Caki2 (cell line): ENCODE results near the gene CDH4. TPM values are rescaled to one million over a fixed set of nuclear protein-coding genes. Genes with fewer than 3 reads are reported as not detected.
A peak's percentile ranks its signal among the peaks of the same experiment; 100 is the strongest.

Source experiments
- DNase-seq: peaks from one replicate; pipeline ENCODE4 v3.0.0-alpha.2; 2015; ENCODE audit warnings: low read depth
- in situ Hi-C: cut with HindIII; loops from 2 replicates; pipeline ENCODE4 v1.10.0; 2016; ENCODE audit warnings: low sequenced_read_pairs, low pct_unique_long_range_greater_than_20kb, mixed read lengths
- total RNA-seq: library from RNA; depleted of rRNA; stranded (reverse); fragments of >200 nt; shearing (Covaris generic); gene quantifications from 2 replicates; pipeline ENCODE4 v1.2.3, GENCODE V29; 2014; ENCODE audit warnings: low replicate concordance

CDH4 gene
- total RNA-seq, 1 experiment from 2014 or later, result 2.7 TPM

DNA sequence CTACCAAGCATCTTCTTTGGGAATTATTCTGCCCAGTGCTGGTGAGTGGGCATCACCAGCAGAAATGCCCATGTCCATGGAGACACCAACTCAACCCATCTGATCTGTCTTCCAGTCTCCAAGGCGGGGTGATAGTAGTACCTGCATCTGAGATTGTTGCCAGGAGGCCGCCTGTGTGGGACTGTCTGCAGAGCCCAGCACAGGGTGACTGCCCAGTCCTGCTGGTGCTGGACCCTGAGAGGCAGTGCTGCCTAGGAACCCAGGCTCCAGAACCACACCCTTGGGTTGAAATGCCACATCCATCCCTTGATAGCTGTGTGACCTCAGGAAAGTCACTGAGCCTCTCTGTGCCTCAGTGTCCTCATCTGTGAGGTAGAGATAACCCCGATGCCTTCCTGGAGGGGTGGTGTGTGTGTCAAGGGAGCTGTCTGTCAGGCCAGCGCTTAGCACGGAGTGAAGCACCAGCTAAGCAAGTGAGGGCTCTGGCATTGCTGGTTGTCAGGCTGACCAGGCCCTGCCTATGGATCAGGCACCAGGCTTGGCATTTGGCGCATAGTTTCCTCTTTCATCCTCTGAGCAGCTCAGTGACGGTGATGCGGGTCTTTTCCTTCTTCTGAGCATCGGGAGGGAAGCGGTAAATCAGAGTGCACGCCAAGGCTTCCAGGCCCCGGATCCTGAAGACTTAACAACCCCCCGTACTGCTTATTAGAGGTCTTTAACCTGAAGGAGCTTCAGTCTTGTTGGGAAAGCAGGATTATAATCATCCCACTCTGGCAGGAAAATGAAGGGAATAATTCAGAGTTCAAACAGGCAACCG is 268.2 kb downstream of the CDH4 start:
- in situ Hi-C loops, result no loop called here
- DNase-seq, result no peak

DNA sequence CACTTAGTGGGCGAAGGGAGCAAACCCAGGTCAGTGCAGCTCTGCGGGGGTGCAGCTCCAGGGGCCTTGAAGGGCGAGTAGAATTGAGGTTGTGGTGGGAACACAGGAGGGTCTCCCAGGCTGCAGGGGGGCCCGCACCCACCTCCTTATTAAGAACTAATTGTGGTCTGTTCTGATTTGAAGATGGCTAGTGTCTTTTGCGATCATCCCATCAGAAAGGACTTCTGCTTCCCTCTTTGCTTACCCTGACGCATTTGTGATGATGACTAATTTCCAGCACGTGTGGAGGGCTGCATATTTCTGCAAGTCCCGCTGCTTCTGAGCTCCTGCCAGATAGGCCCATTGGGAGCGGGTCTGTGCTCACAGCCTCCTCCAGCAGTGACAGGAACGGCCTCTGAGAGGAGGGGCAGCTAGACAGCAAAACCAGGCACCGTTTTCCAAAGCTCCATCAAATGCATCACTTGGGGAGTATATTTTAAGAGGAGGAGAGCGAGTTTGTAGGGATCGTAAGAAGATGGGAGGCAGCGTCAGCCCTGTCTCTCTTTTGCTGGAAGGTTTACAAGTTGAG is 268.9 kb downstream of the CDH4 start:
- in situ Hi-C loops, result no loop called here
- DNase-seq, result no peak

DNA sequence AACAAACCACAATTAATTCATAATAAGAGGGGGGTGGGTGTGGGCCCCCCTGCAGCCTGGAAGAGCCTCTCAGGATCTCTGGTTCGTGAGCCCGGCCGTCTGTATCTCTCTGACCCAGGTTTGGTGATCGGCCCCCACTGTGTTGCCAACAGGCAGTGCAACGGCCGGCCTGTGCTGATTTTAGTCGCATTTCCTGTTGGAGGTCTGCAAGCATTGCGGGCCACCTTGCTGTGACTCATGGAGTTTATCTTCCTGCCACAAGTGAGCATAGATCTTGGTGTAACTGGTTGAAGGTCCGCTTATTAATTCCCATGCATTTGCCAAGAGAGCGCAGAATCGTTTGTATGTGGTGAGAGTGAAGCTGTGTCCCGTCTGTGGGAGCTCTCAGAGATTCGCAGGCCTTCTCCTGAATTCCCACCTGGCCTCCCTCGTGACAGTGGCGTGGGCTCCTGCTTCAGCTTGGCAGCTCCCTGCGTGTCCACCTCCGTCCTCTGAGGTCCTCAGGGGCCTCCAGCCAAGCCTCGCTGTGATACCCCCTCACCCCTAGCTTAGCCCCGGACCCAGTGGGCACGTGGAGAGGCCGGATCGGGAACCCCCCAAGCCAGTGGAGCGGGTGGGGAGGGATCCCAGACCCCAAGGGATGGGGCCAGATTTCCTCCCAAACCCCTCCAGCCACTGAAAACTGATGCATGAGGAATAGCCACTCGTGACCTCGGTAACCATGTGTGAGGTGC is 269.8 kb downstream of the CDH4 start:
- in situ Hi-C loops, result no loop called here
- DNase-seq, result no peak

DNA sequence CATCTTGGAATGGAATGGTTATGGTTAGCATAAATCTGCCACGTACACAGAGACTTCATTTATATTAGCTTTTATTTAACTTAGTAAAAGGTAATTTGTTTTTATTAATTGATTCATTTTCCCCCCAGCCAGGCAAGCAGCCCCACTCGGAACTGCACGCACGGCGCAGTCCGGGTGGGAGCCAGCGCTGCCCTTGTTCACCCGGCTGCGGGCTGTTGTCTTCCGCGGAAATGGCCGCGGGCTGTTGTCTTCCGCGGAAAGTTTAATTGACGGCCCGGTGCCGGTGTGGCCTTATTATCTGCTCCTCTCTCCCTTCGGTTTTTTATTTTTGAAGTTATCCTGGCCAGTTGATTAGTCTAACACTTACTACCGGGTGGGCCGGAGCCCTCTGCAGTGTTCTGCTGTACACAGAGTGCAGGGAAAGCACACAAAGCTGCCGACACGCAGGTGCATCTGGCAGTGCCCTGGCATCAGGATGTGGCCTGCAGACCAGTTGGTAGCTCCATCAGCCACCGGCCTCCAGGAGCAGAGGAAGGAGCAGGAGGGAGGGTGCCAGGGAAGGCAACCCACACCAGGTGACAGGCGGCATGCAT is 270.5 kb downstream of the CDH4 start:
- no peak for DNase-seq
- in situ Hi-C loops, result no loop called here

DNA sequence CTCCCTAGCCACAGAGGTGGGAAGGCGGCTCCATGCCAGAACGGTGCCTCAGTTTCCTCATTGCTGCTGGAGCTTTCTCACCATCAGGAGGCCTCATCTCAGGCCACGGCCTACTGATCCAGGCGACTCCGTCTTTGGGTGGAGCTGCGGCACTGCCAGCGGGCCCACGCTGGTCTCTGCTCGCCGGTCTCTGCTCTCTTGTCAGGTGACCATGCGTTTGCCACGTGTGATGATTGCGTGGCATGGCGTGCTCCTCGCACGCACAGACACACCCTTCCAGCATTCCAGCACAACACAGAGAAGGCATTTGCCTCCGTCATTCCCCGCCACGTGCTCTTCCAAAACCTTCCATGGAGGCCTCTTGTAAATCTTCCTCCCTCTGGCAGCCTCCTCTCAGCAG is 271.1 kb downstream of the CDH4 start:
- no peak for DNase-seq
- in situ Hi-C loops, result no loop called here

DNA sequence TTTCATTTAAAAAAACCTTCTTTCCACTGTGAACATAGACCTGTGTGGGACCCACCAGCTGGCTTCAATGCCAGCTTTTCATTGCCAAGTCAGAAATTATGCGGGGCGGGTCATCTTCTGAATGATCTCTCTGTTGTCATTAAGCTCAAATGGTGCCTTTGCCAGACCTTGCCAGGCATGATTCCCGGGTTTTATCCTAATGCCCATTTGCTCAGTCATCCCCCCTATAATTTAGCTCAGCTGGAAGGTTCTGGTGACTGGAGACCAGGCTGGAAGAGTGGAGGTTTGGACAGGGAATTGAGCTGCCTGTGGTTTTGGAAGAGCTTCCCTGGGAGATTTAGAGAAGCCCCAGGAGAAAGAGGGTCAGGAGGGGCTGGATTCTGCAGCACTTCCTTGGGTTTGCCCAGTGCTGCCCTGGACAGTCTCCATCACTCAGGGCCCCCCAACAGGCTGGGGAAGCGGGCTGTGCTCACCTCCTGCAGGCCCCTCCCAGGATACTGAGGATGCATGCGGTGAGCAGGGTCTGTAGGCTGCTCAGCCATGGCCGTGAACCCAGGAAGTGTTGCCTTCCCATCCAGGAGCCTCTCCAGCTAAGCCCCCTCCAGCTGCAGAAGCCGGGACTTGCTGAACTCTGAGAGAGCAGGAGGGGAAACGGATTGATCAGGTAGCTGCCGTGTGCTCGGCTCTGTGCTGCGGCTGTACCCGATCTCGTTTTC is 273.0 kb downstream of the CDH4 start:
- in situ Hi-C loops, result no loop called here
- no peak for DNase-seq

DNA sequence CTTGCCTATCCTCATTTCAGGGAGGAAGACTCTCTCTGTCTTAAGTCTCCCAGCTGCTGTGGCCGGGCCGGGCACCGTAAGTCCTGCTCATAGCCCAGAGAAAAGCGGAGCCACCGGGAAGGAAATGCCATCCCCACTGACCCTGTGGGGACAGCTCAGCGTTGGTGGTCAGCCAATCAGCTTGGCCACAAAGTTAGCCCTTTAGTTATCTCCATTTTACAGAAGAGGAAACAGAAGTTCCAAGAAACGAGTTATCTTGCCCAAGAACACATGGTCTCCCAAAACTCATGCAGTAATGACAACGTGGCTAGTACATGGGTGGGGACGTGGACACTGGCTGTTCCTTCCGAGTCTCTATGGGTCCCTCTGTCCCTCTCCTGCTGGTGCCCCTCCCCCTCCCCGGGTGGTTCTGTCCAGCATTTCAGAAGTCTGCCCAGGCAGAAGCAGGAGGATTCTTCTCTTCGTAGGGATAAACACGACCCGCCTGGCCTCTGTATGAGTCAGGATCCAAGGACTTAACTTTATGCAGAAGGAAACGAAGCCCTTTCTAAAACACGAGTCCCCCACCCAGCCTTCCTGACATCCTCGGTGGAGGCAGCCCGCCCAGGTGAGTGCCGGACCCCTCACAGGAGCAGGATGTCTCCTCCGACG is 273.8 kb downstream of the CDH4 start:
- DNase-seq, result no peak
- in situ Hi-C loops, result no loop called here

DNA sequence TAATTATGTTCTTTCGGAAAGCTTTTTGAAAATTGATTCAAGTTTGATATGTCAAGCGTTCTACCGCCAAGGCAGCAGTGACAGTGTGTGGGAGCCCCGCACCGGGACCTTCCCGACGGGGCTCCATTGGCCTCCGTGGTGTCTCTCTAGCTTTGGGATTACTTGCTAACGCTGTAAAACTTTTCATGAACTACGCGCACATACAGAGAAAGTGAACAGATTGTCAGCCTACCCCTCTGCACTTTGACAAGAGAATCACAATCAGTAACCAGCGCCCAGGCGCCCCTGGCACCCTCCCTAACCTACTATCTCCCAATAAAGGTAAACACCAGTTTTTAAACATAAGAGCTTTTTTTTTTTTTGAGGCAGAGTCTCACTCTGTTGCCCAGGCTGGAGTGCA is 274.8 kb downstream of the CDH4 start:
- in situ Hi-C loops, result no loop called here
- DNase-seq, result no peak

DNA sequence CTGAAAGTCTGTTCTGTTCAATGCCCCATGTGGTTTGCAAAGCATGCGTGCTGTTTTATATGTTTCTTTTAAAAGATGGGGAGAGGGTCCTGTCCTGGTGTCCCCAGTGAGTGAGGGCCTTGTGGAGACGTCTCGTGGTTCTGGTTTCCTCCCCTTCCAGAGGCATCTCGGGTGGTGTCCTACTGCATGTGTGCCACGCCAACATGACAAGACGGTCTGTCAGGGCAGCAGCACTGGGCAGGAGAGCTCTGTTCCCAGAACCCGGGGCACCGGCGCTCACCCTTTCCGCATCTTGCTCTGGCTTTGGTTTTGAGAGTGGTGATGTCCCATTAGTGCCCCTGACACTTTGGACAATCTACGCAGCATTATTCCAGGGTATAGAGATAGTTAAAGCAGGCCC is 275.6 kb downstream of the CDH4 start:
- in situ Hi-C loops, result no loop called here
- no peak for DNase-seq

DNA sequence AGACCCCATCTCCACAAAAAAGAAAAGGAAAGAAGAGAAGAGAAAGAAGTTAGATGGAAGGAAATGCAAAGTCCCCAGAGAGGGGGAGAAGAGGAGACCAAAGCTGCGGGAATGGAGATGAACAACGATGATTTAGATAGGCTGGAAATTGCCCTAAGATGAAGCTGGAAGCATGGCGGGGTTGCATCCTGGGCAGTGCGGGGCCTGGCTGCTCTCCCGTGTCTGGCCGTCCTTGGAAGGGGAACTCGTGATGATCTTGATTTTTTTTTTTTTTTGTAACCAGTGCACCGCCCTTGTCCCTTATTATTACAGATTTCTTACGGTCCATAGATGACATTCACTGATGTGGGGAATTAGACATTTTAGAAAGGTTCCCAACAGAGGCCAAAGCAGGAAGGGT is 276.5 kb downstream of the CDH4 start:
- no peak for DNase-seq
- in situ Hi-C loops, result no loop called here

DNA sequence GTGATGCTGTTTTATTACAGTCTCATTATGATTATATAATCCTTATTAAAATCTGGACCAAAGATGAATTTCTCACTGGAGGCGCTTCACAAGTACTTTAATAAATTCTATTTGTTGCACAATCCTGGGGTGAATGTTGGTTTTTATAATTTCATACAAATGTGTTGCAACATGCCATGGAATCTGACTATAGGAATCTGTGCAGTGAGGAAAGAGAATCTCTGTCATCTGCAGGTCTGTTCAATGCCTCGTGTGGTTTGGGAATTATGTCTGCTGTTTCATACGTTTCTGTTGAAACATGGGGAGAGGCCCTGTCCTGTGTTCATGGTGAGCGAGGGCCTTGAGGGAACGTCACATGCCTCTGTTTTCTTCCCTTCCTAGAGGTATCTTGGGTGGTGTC is 277.3 kb downstream of the CDH4 start:
- in situ Hi-C loops, result no loop called here
- no peak for DNase-seq

DNA sequence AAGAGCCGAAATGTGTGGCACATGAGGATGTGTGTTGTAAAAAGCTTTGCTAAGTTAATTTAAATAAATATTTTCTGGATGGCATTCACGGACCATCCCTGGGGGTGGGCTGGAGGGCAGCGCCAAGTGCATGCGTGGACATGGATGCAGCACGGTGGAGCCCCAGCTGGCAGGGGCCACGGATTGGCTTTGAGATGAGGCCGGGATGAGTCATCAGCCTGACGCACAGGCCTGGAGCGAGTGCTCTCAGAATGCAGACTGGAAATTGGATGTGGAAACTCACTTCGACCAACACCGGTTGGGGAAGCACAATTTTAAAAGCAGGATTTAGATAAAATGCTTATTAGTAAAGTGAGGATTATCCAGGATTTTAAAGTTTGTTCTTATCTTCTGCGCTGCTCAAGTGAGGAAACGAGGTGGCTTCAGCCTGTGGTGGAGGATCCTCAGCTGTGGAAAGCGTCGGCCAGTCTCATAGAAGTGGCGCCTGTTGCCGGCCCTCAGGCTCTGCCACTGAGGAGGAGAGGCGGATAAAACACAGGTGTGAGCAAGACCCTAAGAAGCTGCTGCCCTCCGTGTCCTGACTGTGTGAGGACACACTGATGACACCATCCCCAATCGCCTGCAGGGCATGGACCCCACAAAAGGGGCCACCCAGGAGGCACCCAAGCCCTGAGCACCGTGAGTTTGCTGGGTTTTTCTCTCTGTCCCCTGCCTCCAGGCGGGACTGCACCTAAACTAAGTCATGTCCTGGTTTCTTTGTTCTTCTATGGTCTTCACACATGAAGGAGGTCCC is 279.7 kb downstream of the CDH4 start:
- peak; percentile 27 for DNase-seq
- in situ Hi-C loops, result no loop called here

DNA sequence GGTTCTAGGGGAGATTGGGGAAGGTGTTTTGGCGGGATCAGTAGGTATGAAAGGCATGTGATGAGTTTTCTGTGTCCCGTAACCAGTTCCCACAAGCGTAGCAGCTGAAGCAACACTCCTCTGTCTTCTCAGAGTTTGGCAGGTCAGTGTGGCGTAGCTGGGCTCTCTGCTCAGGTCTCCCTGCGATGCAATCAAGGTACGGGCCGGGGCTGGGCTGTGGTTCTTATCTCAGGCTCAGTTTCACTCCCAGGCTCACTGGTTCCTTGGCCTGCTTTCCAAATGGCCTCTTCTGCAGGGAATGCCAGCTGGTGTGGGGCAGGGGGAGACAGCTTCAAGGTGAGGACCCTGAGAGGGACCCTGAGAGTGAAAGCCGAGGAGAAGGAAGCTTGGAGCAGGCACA is 280.7 kb downstream of the CDH4 start:
- in situ Hi-C loops, result no loop called here
- DNase-seq, result no peak

DNA sequence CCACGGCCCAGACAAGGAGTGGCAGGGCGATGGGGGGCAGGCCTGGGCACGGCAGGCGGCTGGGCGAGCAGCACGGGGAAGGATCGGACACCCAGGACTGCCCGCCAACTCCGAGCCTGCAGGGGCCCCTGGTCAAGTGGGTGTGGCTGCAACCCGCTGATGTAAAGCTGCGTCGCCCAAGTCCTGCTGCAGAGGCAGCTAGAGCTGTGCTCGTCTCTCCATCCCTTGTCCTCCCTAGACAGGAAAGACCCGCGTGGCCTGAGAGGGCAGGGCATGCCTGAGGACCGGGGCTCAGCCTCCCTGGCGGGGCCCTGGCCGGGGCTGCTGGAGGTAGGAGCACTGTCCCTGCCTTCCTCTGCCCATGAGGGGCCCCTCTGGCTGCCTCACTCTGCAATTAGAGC is 281.2 kb downstream of the CDH4 start:
- DNase-seq, result no peak
- in situ Hi-C loops, result no loop called here

DNA sequence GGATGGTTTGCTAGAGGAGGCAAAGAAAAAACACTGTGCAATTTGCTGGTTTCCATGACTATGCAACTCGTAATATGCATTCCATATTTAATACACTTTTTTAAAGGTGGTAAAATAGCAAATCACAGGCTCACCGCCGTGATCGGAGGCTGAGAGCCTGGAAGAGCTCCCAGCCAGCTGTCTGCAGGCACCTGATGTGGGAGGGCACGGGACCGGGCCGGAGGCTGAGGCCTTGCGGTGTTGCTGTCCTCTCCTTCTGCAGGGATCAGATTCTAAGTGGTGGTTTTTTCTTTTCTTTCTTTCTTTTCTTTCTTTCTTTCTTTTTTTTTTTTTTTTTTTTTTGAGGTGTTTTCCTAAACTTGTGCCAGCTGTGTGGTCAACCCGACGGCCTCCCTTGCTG is 282.3 kb downstream of the CDH4 start:
- no peak for DNase-seq
- in situ Hi-C loops, result no loop called here

DNA sequence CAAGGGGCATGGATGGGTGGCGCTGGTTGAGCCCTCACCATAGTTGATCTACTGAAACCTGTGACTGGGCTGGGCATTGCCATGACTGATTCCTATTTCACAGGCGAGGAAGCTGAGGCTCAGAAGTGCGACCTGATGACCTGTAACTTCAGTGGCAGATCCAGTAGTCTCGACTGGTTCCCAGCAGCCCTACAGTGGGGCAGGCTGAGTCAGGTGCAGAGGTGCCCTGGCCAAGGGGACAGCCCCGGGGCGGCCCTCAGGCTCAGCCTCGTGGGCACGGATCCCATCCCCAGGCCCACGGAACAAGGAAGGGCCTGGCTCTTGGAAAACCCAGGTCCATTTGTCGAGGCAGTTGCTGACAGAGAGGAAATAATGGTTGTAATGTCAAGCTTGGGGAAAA is 283.0 kb downstream of the CDH4 start:
- DNase-seq, result no peak
- in situ Hi-C loops, result no loop called here

DNA sequence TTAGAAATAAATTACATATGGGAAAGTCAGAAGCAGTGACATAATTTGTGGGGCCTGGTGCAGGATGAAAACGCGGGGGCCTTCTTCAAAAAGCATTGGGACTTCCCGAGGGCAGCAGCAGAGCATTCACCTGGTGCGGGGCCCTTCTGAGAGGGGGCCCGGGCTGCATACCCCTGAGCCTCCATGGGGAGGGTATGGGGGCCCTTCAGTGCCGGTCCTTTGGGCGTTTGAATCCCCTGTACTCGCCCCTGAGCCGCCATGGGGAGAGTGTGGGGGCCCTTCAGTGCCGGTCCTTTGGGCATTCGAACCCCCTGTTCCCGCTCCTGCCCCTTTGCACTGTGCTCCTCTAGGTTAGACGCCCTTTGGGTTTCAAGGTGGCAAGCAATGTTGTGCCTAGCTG is 283.5 kb downstream of the CDH4 start:
- in situ Hi-C loops, result no loop called here
- DNase-seq, result no peak
